NCI-H146 (cell line): Measurements from ENCODE around the gene CXorf65.

ENCODE experiments used
- DNase-seq: peaks from one replicate; lab custom pipeline; 2025; lab: John Stamatoyannopoulos, UW

The CXorf65 gene

DNA sequence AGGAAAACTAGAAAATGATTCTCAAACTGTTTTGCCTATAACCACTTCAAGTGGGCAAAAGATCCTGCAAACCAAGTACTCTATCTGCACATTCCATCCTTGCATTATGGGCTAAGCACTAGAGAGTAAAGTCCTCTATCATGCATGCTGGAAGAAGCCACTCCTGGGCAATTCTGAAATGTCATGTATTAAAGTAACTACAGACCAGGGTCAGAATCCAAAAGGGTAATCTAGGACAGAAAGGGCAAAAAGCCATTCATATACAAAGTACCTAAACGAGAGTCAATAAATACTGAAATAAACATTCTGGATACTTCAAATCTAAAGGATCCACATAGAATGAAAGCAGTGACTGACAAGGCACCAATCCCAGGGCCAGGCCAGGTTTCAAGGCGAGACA, 39.5 kb downstream of the CXorf65 start:
- no peak for DNase-seq

DNA sequence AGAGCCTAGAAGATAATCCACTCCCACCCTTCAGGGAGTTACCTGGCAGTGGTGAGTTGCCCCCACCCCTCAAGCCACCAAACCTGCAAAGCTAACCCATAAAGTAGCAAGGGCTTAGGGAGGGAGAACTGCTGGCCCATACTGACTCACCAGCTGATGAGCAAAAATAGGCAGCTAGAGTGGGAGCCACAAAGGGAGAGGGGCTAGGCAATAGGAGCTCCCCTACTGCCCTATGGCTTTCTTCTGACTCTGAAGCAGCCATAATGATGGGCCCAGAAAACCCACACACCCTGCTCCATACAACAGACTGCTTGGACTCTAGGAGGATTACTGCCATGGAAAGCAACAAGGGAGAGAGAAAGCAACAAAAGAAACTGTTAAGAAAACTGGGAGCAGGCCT, 46.4 kb downstream of the CXorf65 start:
- DNase-seq, result no peak

DNA sequence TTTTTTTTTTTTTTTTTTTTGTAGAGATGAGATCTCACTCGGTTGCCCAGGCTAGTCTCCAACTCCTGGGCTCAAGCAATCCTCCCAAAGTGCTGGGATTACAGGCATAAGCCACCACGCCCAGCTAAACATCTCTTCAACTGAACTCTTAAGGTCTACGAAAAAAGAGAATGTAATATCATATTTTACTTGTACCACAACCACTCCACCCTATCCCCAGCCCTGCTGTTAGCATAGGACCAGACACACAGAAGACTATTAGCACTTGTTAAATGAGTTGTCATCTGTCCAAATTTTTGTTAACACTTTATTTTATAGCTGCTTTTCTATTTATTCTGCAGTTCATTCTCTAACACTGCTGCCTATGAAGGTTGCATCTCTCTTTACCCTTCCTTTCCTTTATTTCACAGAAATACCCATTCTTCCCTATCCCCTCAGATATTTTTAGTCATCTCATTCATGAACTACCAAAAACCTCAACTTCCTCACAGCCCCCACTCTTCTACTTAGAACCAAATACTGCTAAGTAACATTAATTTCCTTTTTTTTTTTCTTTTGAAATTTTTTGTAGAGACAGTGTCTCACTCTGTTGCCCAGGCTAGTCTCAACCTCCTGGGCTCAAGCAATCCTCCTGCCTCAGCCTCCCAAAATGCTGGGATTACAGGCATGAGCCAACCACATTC, 48.6 kb downstream of the CXorf65 start:
- no peak for DNase-seq

DNA sequence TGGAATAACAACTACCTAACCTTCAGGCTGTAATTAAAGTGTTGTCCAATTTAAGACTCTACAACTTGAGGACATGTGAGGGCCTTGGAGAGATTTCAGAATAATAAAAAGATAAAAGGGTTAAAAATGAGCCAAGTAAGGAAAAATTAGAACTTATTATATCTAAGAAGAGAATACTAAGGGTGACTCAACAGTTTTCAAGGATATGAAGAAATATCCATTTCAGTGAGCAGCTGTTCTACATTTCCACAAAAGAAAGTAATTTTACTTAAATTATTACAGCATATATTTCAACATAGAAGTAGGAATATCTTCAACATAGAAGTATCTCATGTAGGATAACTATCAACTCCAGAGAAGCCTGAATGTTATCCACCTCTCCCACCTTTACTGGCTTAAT, 49.7 kb downstream of the CXorf65 start:
- DNase-seq, result no peak
